H1 (cell line): ENCODE results near the gene F2RL2. TPM values are rescaled to one million over a fixed set of nuclear protein-coding genes. Genes with fewer than 3 reads are reported as not detected.

Experiments used
- CTBP2 ChIP-seq: IDR thresholded peaks from 2 replicates; pipeline ENCODE4 v1.7.0; 2011; ENCODE audit warnings: borderline replicate concordance, mild to moderate bottlenecking, moderate library complexity, mixed read lengths, low read length; ENCODE audit not compliant: insufficient read depth, insufficient read length
- SRF ChIP-seq: IDR thresholded peaks from 2 replicates; pipeline ENCODE4 v1.6.1; 2011; ENCODE audit warnings: mild to moderate bottlenecking, low read depth, low read length, moderate library complexity
- polyA plus RNA-seq, 7 experiments: library from polyadenylated mRNA; depleted of rRNA in 3 of 7; stranded (reverse) in 5 of 7; unstranded in 2 of 7; fragments of >200 nt in 5 of 7; fragments of 200-250 nt in 2 of 7; gene quantifications; 1 replicate in 5 of 7; 2 replicates in 1 of 7; 4 replicates in 1 of 7; pipeline versions ENCODE4 v1.2.1 to v1.2.3, GENCODE V29; 2011 to 2013; ENCODE audit warnings: missing spikeins in 2 of 7, mixed read lengths in 2 of 7
- total RNA-seq: library from RNA; stranded (reverse); fragmentation: NEBNext Ultra II Directional; extraction: Animal tissue kit (Norgen Biotek cat#: 25700); gene quantifications from 2 replicates; pipeline ENCODE4 v1.2.1, GENCODE V29; 2021

F2RL2 gene
- total and polyA plus RNA-seq, 2 of the 8 experiments (the other 6 are each of a cell fraction or from before 2014, with no cell fraction given): 0.03 to 0.07 TPM

GRCh38 chr5:76667495-76667894 lies 44.3 kb upstream of the F2RL2 start (continued):
- no peak for TF ChIP-seq CTBP2
- TF ChIP-seq SRF: no peak
- TF ChIP-seq, all 59 proteins: peak for 0
